ENCODE measurements around the gene ADH5. TPM values are rescaled to one million over a fixed set of nuclear protein-coding genes. Genes with fewer than 3 reads are reported as not detected.
"Not testable (repeated sequence)": the region's sequence is repeated elsewhere in the genome, so short reads cannot be mapped to it uniquely, and the experiment has no call there.

Gene ADH5
- total RNA-seq, 1 donor from 2014 or later, result 129 TPM

GRCh38 chr4:99126376-99126775, 37.8 kb upstream of the ADH5 start:
- no peak for DNase-seq (ENCODE audit: extremely low spot score in 2 of 2)
- no peak for TF ChIP-seq POLR2A (IDR thresholded peaks at IDR 0.05)
- TF ChIP-seq, protein P1, sequence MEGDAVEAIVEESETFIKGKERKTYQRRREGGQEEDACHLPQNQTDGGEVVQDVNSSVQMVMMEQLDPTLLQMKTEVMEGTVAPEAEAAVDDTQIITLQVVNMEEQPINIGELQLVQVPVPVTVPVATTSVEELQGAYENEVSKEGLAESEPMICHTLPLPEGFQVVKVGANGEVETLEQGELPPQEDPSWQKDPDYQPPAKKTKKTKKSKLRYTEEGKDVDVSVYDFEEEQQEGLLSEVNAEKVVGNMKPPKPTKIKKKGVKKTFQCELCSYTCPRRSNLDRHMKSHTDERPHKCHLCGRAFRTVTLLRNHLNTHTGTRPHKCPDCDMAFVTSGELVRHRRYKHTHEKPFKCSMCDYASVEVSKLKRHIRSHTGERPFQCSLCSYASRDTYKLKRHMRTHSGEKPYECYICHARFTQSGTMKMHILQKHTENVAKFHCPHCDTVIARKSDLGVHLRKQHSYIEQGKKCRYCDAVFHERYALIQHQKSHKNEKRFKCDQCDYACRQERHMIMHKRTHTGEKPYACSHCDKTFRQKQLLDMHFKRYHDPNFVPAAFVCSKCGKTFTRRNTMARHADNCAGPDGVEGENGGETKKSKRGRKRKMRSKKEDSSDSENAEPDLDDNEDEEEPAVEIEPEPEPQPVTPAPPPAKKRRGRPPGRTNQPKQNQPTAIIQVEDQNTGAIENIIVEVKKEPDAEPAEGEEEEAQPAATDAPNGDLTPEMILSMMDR (IDR thresholded peaks at IDR 0.05), result no peak
- no peak for TF ChIP-seq POLR2AphosphoS5 (IDR thresholded peaks at IDR 0.05; ENCODE audit: insufficient read depth in 1 of 2, low read depth in 1 of 2)
- Histone ChIP-seq H3K27ac (no peak overlapping the region), H3K9me3 (no peaks in the 10 kb centered on the region), H3K36me3 (no peaks in the 10 kb centered on the region), H3K4me1 (no peaks in the 10 kb centered on the region), H3K4me3 (no peak overlapping the region), H3K27me3 (no peaks in the 10 kb centered on the region)
- intact Hi-C loops (cut with DNase I), result no loop called here

GRCh38 chr4:99121008-99121407, 32.4 kb upstream of the ADH5 start:
- intact Hi-C loops (cut with DNase I), result no loop called here
- Histone ChIP-seq H3K4me1 (no peaks in the 10 kb centered on the region), H3K9me3 (no peaks in the 10 kb centered on the region), H3K27ac (no peak overlapping the region), H3K4me3 (no peak overlapping the region), H3K36me3 (no peaks in the 10 kb centered on the region), H3K27me3 (no peaks in the 10 kb centered on the region)
- TF ChIP-seq, protein P1 (IDR thresholded peaks at IDR 0.05), result no peak
- TF ChIP-seq POLR2AphosphoS5 (IDR thresholded peaks at IDR 0.05; ENCODE audit: insufficient read depth in 1 of 2, low read depth in 1 of 2) (no peak), POLR2A (IDR thresholded peaks at IDR 0.05) (no peak)
- DNase-seq (ENCODE audit: extremely low spot score in 2 of 2), result no peak

GRCh38 chr4:99120501-99120900, 31.9 kb upstream of the ADH5 start:
- DNase-seq (ENCODE audit: extremely low spot score in 2 of 2), result no peak
- no peaks in the 10 kb centered on the region for H3K36me3 ChIP-seq
- no peak for TF ChIP-seq POLR2AphosphoS5 (IDR thresholded peaks at IDR 0.05; ENCODE audit: insufficient read depth in 1 of 2, low read depth in 1 of 2)
- TF ChIP-seq, protein P1 (IDR thresholded peaks at IDR 0.05), result no peak
- no peak for TF ChIP-seq POLR2A (IDR thresholded peaks at IDR 0.05)
- H3K9me3 ChIP-seq, result no peaks in the 10 kb centered on the region
- intact Hi-C loops (cut with DNase I), result no loop called here
- H3K4me3 ChIP-seq, result no peak overlapping the region
- H3K27me3 ChIP-seq, result no peaks in the 10 kb centered on the region
- no peak overlapping the region for H3K27ac ChIP-seq
- no peaks in the 10 kb centered on the region for H3K4me1 ChIP-seq

DNA sequence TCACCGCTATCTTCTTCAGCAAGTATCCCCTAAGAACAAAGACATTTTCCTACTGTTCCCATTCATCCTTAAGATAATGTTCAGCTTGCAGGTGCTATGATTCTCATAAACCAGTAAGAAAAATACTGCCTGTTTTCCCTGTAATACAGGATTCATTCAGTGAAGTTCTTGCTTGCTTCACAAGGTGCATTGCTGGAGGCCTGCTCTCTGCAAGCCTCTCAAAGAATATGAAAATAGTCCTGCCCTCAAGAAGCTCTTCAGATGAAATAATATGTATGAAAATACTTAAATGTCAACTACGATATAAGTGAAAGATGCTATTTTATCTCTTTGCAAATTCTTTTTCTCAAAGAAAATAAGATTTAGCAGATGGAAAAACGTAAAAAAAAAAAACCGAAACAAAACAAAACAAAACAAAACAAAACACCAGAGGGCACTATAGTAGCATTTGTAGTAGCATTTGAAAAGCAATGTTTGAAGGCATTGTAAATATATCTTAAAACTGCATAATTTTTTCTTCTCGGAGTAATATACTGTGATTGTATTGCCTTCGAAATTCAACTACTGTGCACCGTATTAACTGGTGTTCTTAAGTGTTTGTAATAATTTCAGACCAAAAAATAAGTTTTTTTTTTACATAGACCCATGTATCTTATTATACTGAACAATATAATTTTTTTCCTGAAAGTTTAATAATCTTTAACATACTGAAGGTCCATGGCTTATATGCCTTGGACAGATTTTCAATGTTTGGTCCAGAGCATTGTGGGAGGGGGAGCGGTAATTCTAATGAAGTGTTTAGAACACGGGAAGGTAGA, 29.5 kb upstream of the ADH5 start:
- no peak overlapping the region for H3K4me3 ChIP-seq
- intact Hi-C loops (cut with DNase I), result loop anchor here (2.0 kb wide), 1 partner anchor 287 kb away; no protein-coding TSS in a partner anchor
- H3K27ac ChIP-seq, result no peak overlapping the region
- TF ChIP-seq, protein P1 (IDR thresholded peaks at IDR 0.05), result peak in 1 of 3 experiments; percentile 5
- no peak for TF ChIP-seq POLR2A (IDR thresholded peaks at IDR 0.05)
- no peaks in the 10 kb centered on the region for H3K4me1 ChIP-seq
- no peaks in the 10 kb centered on the region for H3K27me3 ChIP-seq
- no peak for DNase-seq (ENCODE audit: extremely low spot score in 2 of 2)
- H3K36me3 ChIP-seq, result no peaks in the 10 kb centered on the region
- H3K9me3 ChIP-seq, result no peaks in the 10 kb centered on the region

DNA sequence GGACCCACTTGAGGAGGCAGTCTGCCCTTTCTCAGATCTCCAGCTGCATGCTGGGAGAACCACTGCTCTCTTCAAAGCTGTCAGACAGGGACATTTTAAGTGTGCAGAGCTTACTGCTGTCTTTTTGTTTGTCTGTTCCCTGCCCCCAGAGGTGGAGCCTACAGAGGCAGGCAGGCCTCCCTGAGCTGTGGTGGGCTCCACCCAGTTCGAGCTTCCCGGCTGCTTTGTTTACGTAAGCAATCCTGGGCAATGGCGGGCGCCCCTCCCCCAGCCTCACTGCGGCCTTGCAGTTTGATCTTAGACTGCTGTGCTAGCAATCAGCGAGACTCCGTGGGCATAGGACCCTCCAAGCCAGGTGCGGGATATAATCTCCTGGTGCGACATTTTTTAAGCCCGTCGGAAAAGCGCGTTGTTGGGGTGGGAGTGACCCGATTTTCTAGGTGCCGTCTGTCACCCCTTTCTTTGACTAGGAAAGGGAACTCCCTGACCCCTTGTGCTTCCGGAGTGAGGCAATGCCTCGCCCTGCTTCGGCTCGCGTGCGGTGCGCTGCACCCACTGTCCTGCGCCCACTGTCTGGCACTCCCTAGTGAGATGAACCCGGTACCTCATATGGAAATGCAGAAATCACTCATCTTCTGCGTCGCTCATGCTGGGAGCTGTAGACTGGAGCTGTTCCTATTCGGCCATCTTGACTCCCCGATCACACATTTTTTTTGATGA, 28.7 kb upstream of the ADH5 start:
- H3K4me1 ChIP-seq; H3K36me3 ChIP-seq; H3K9me3 ChIP-seq; intact Hi-C loops (cut with DNase I); H3K4me3 ChIP-seq; H3K27me3 ChIP-seq; DNase-seq (ENCODE audit: extremely low spot score in 2 of 2); H3K27ac ChIP-seq: not testable (repeated sequence)

- DNase-seq (ENCODE audit: extremely low spot score in 2 of 2); H3K4me3 ChIP-seq; intact Hi-C loops (cut with DNase I); H3K27me3 ChIP-seq; H3K27ac ChIP-seq; H3K4me1 ChIP-seq; H3K9me3 ChIP-seq; H3K36me3 ChIP-seq: not testable (repeated sequence)
Observed at GRCh38 chr4:99109286-99109685, 20.7 kb upstream of the ADH5 start.

Measured in vagina (tissue), 2 donors.